ENCODE results near the gene MLLT3. TPM values are rescaled to one million over a fixed set of nuclear protein-coding genes. Genes with fewer than 3 reads are reported as not detected.

Gene MLLT3
- total RNA-seq, 1 donor from 2014 or later: 65.8 TPM

- Histone ChIP-seq H3K4me3 (ENCODE audit: low read length in 3 of 3) (no peak overlapping the region), H3K27me3 (ENCODE audit: control insufficient read depth in 3 of 3, insufficient read depth in 3 of 3, low read length in 3 of 3) (no peaks in the 10 kb centered on the region), H3K27ac (ENCODE audit: low read depth, low read length) (no peak overlapping the region), H3K9ac (ENCODE audit: low read depth in 1 of 3, low read length in 3 of 3) (no peak overlapping the region), H3K9me3 (ENCODE audit: control insufficient read depth in 3 of 3, low read length in 3 of 3) (no peaks in the 10 kb centered on the region), H3K4me1 (ENCODE audit: control insufficient read depth in 3 of 3, insufficient read depth in 3 of 3, low read length in 3 of 3) (peaks cover 6 to 16% (median 8%) of the 10 kb centered on the region in 3 donors), H3K36me3 (ENCODE audit: control insufficient read depth in 3 of 3, insufficient read depth in 3 of 3, low read length in 3 of 3) (no peaks in the 10 kb centered on the region)
These were observed 179.6 kb downstream of the MLLT3 start for GRCh38 chr9:20442461-20443319.

DNA sequence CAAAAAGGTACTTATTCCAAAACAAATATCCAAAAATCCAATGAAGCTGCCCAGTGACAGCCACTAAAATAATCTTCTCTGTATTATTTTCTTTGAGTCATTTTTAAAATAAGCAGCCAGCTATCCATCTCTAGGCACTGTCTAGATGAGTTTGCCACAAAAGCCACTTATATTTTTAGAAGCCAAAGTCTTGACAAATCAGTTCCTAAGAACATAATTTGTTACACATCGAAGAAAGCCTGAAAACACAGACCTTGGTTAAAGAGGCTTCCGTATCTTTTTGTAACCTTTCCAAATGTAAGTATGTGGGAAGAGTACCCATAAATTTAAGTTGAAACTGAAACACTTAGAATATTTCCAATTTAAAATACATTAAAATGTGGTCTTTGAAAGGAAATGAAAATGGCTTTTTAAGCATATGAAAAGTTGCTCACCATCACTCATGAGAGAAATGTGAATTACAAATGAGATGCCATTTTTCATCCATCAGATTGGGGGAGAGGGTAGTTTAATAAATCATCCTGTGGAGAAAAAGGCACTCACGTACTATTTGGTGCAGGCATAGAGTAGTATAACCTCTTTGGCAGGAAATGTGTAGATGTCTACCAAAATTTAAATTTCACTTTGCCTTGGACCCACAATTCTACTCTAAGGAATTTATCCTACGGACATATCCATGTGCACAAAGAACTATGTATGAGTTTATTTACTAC is 180.4 kb downstream of the MLLT3 start:
- no peak overlapping the region for H3K27ac ChIP-seq (ENCODE audit: low read depth, low read length)
- no peaks in the 10 kb centered on the region for H3K27me3 ChIP-seq (ENCODE audit: control insufficient read depth in 3 of 3, insufficient read depth in 3 of 3, low read length in 3 of 3)
- H3K4me3 ChIP-seq (ENCODE audit: low read length in 3 of 3): no peak overlapping the region
- no peaks in the 10 kb centered on the region for H3K36me3 ChIP-seq (ENCODE audit: control insufficient read depth in 3 of 3, insufficient read depth in 3 of 3, low read length in 3 of 3)
- no peak overlapping the region for H3K9ac ChIP-seq (ENCODE audit: low read depth in 1 of 3, low read length in 3 of 3)
- H3K4me1 ChIP-seq (ENCODE audit: control insufficient read depth in 3 of 3, insufficient read depth in 3 of 3, low read length in 3 of 3): peaks cover 6 to 16% (median 8%) of the 10 kb centered on the region in 3 donors
- H3K9me3 ChIP-seq (ENCODE audit: control insufficient read depth in 3 of 3, low read length in 3 of 3): no peaks in the 10 kb centered on the region

GRCh38 chr9:20441166-20441565 is 181.1 kb downstream of the MLLT3 start:
- Histone ChIP-seq H3K9me3 (ENCODE audit: control insufficient read depth in 3 of 3, low read length in 3 of 3) (no peaks in the 10 kb centered on the region), H3K36me3 (ENCODE audit: control insufficient read depth in 3 of 3, insufficient read depth in 3 of 3, low read length in 3 of 3) (no peaks in the 10 kb centered on the region), H3K4me1 (ENCODE audit: control insufficient read depth in 3 of 3, insufficient read depth in 3 of 3, low read length in 3 of 3) (peaks cover 6 to 16% (median 8%) of the 10 kb centered on the region in 3 donors), H3K27me3 (ENCODE audit: control insufficient read depth in 3 of 3, insufficient read depth in 3 of 3, low read length in 3 of 3) (no peaks in the 10 kb centered on the region), H3K27ac (ENCODE audit: low read depth, low read length) (no peak overlapping the region), H3K9ac (ENCODE audit: low read depth in 1 of 3, low read length in 3 of 3) (no peak overlapping the region), H3K4me3 (ENCODE audit: low read length in 3 of 3) (no peak overlapping the region)

- H3K9me3 ChIP-seq (ENCODE audit: control insufficient read depth in 3 of 3, low read length in 3 of 3): no peaks in the 10 kb centered on the region
- H3K27ac ChIP-seq (ENCODE audit: low read depth, low read length): no peak overlapping the region
- peaks cover under 1 to 10% (median 2%) of the 10 kb centered on the region in 3 donors for H3K4me1 ChIP-seq (ENCODE audit: control insufficient read depth in 3 of 3, insufficient read depth in 3 of 3, low read length in 3 of 3)
- H3K36me3 ChIP-seq (ENCODE audit: control insufficient read depth in 3 of 3, insufficient read depth in 3 of 3, low read length in 3 of 3): no peaks in the 10 kb centered on the region
- H3K4me3 ChIP-seq (ENCODE audit: low read length in 3 of 3): no peak overlapping the region
- no peak overlapping the region for H3K9ac ChIP-seq (ENCODE audit: low read depth in 1 of 3, low read length in 3 of 3)
- no peaks in the 10 kb centered on the region for H3K27me3 ChIP-seq (ENCODE audit: control insufficient read depth in 3 of 3, insufficient read depth in 3 of 3, low read length in 3 of 3)
These were observed 184.8 kb downstream of the MLLT3 start for GRCh38 chr9:20437476-20437875.

- Histone ChIP-seq H3K27me3 (ENCODE audit: control insufficient read depth in 3 of 3, insufficient read depth in 3 of 3, low read length in 3 of 3) (no peaks in the 10 kb centered on the region), H3K4me1 (ENCODE audit: control insufficient read depth in 3 of 3, insufficient read depth in 3 of 3, low read length in 3 of 3) (peaks cover 0 to 5% (median 0%) of the 10 kb centered on the region in 3 donors), H3K9ac (ENCODE audit: low read depth in 1 of 3, low read length in 3 of 3) (no peak overlapping the region), H3K4me3 (ENCODE audit: low read length in 3 of 3) (no peak overlapping the region), H3K36me3 (ENCODE audit: control insufficient read depth in 3 of 3, insufficient read depth in 3 of 3, low read length in 3 of 3) (no peaks in the 10 kb centered on the region), H3K27ac (ENCODE audit: low read depth, low read length) (no peak overlapping the region), H3K9me3 (ENCODE audit: control insufficient read depth in 3 of 3, low read length in 3 of 3) (no peaks in the 10 kb centered on the region)
These were observed 185.7 kb downstream of the MLLT3 start for GRCh38 chr9:20436476-20437195.

- no peak overlapping the region for H3K9ac ChIP-seq (ENCODE audit: low read depth in 1 of 3, low read length in 3 of 3)
- no peaks in the 10 kb centered on the region for H3K27me3 ChIP-seq (ENCODE audit: control insufficient read depth in 3 of 3, insufficient read depth in 3 of 3, low read length in 3 of 3)
- no peaks in the 10 kb centered on the region for H3K4me1 ChIP-seq (ENCODE audit: control insufficient read depth in 3 of 3, insufficient read depth in 3 of 3, low read length in 3 of 3)
- no peak overlapping the region for H3K27ac ChIP-seq (ENCODE audit: low read depth, low read length)
- no peaks in the 10 kb centered on the region for H3K36me3 ChIP-seq (ENCODE audit: control insufficient read depth in 3 of 3, insufficient read depth in 3 of 3, low read length in 3 of 3)
- no peak overlapping the region for H3K4me3 ChIP-seq (ENCODE audit: low read length in 3 of 3)
- no peaks in the 10 kb centered on the region for H3K9me3 ChIP-seq (ENCODE audit: control insufficient read depth in 3 of 3, low read length in 3 of 3)
These were observed 193.3 kb downstream of the MLLT3 start for GRCh38 chr9:20428976-20429375.

DNA sequence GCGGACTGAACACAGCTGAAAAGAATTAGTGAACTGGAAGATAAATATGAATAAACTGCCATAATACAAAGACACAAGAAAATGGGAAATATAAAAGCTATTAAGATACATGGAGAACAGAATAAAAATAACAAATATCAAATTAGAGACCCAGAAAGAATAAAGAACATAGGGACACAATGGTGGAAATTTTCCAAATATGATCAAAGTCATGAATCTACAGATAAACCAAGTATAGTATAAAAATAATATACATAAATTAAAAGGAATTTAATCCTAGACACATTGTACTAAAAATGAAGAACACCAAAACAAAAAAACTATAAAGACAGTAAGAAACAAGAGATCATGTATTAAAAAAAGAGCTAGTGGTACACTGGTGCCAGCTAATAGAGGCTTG is 194.9 kb downstream of the MLLT3 start:
- H3K9ac ChIP-seq (ENCODE audit: low read depth in 1 of 3, low read length in 3 of 3): no peak overlapping the region
- H3K36me3 ChIP-seq (ENCODE audit: control insufficient read depth in 3 of 3, insufficient read depth in 3 of 3, low read length in 3 of 3): no peaks in the 10 kb centered on the region
- no peaks in the 10 kb centered on the region for H3K9me3 ChIP-seq (ENCODE audit: control insufficient read depth in 3 of 3, low read length in 3 of 3)
- H3K27ac ChIP-seq (ENCODE audit: low read depth, low read length): no peak overlapping the region
- no peak overlapping the region for H3K4me3 ChIP-seq (ENCODE audit: low read length in 3 of 3)
- H3K4me1 ChIP-seq (ENCODE audit: control insufficient read depth in 3 of 3, insufficient read depth in 3 of 3, low read length in 3 of 3): no peaks in the 10 kb centered on the region
- H3K27me3 ChIP-seq (ENCODE audit: control insufficient read depth in 3 of 3, insufficient read depth in 3 of 3, low read length in 3 of 3): no peaks in the 10 kb centered on the region

GRCh38 chr9:20426019-20426418 is 196.3 kb downstream of the MLLT3 start:
- Histone ChIP-seq H3K9ac (ENCODE audit: low read depth in 1 of 3, low read length in 3 of 3) (no peak overlapping the region), H3K4me3 (ENCODE audit: low read length in 3 of 3) (no peak overlapping the region), H3K4me1 (ENCODE audit: control insufficient read depth in 3 of 3, insufficient read depth in 3 of 3, low read length in 3 of 3) (no peaks in the 10 kb centered on the region), H3K27me3 (ENCODE audit: control insufficient read depth in 3 of 3, insufficient read depth in 3 of 3, low read length in 3 of 3) (no peaks in the 10 kb centered on the region), H3K27ac (ENCODE audit: low read depth, low read length) (no peak overlapping the region), H3K36me3 (ENCODE audit: control insufficient read depth in 3 of 3, insufficient read depth in 3 of 3, low read length in 3 of 3) (no peaks in the 10 kb centered on the region), H3K9me3 (ENCODE audit: control insufficient read depth in 3 of 3, low read length in 3 of 3) (no peaks in the 10 kb centered on the region)

- Histone ChIP-seq H3K9ac (ENCODE audit: low read depth in 1 of 3, low read length in 3 of 3) (no peak overlapping the region), H3K4me1 (ENCODE audit: control insufficient read depth in 3 of 3, insufficient read depth in 3 of 3, low read length in 3 of 3) (no peaks in the 10 kb centered on the region), H3K27ac (ENCODE audit: low read depth, low read length) (no peak overlapping the region), H3K36me3 (ENCODE audit: control insufficient read depth in 3 of 3, insufficient read depth in 3 of 3, low read length in 3 of 3) (no peaks in the 10 kb centered on the region), H3K4me3 (ENCODE audit: low read length in 3 of 3) (no peak overlapping the region), H3K9me3 (ENCODE audit: control insufficient read depth in 3 of 3, low read length in 3 of 3) (no peaks in the 10 kb centered on the region), H3K27me3 (ENCODE audit: control insufficient read depth in 3 of 3, insufficient read depth in 3 of 3, low read length in 3 of 3) (no peaks in the 10 kb centered on the region)
These were observed 202.8 kb downstream of the MLLT3 start for GRCh38 chr9:20419533-20419932.

GRCh38 chr9:20418485-20418884 is 203.8 kb downstream of the MLLT3 start:
- no peak overlapping the region for H3K9ac ChIP-seq (ENCODE audit: low read depth in 1 of 3, low read length in 3 of 3)
- no peaks in the 10 kb centered on the region for H3K36me3 ChIP-seq (ENCODE audit: control insufficient read depth in 3 of 3, insufficient read depth in 3 of 3, low read length in 3 of 3)
- no peaks in the 10 kb centered on the region for H3K4me1 ChIP-seq (ENCODE audit: control insufficient read depth in 3 of 3, insufficient read depth in 3 of 3, low read length in 3 of 3)
- no peaks in the 10 kb centered on the region for H3K9me3 ChIP-seq (ENCODE audit: control insufficient read depth in 3 of 3, low read length in 3 of 3)
- no peak overlapping the region for H3K27ac ChIP-seq (ENCODE audit: low read depth, low read length)
- H3K4me3 ChIP-seq (ENCODE audit: low read length in 3 of 3): no peak overlapping the region
- no peaks in the 10 kb centered on the region for H3K27me3 ChIP-seq (ENCODE audit: control insufficient read depth in 3 of 3, insufficient read depth in 3 of 3, low read length in 3 of 3)

All from skeletal muscle tissue (tissue), 4 donors.